Right kidney (tissue), 1 donor: ENCODE measurements around the gene TMEM38A.
"Not testable (repeated sequence)": the region's sequence is repeated elsewhere in the genome, so short reads cannot be mapped to it uniquely, and the experiment has no call there.

Experiments used
- DNase-seq: peaks from one replicate; pipeline ENCODE4 v3.0.0-alpha.2; 2016

The TMEM38A gene

GRCh38 chr19:16631465-16631864, 29.5 kb upstream of the TMEM38A start:
- no peak for DNase-seq

GRCh38 chr19:16637535-16637934, 23.4 kb upstream of the TMEM38A start:
- DNase-seq, result no peak

GRCh38 chr19:16638666-16639065, 22.3 kb upstream of the TMEM38A start:
- no peak for DNase-seq

GRCh38 chr19:16640951-16641350, 20.0 kb upstream of the TMEM38A start:
- DNase-seq, result no peak

- DNase-seq, result no peak
These were observed 19.2 kb upstream of the TMEM38A start for GRCh38 chr19:16641695-16642094.

- DNase-seq, result no peak
These were observed 15.8 kb upstream of the TMEM38A start for GRCh38 chr19:16645140-16645539.

- no peak for DNase-seq
These were observed 11.2 kb upstream of the TMEM38A start for GRCh38 chr19:16649734-16650133.

GRCh38 chr19:16650821-16651220, 10.1 kb upstream of the TMEM38A start:
- DNase-seq, result no peak

GRCh38 chr19:16651421-16652188, 9.3 kb upstream of the TMEM38A start:
- not testable (repeated sequence) for DNase-seq

GRCh38 chr19:16652854-16653253, 8.1 kb upstream of the TMEM38A start:
- no peak for DNase-seq

- DNase-seq, result no peak
These were observed 6.8 kb upstream of the TMEM38A start for GRCh38 chr19:16654140-16654539.

GRCh38 chr19:16654627-16655026, 6.3 kb upstream of the TMEM38A start:
- no peak for DNase-seq

GRCh38 chr19:16655727-16656126, 5.2 kb upstream of the TMEM38A start:
- DNase-seq, result no peak

GRCh38 chr19:16657384-16657783, 3.6 kb upstream of the TMEM38A start:
- no peak for DNase-seq

GRCh38 chr19:16659464-16659831, 1.5 kb upstream of the TMEM38A start:
- DNase-seq, result no peak

GRCh38 chr19:16659832-16660708, 869 bp upstream of the TMEM38A start, which contains the start of gene SMIM7:
Gene SMIM7 (minus strand): TSS chr19:16660144. CDS start chr19:16660110, 34 bp downstream.
- DNase-seq, result peak; percentile 99

- peak; percentile 37 for DNase-seq
These were observed 618 bp downstream of the TMEM38A start for GRCh38 chr19:16661480-16662034.

- no peak for DNase-seq
These were observed 7.2 kb downstream of the TMEM38A start for GRCh38 chr19:16668176-16668575.

GRCh38 chr19:16668702-16669101, 7.8 kb downstream of the TMEM38A start:
- DNase-seq, result not testable (repeated sequence)

GRCh38 chr19:16670291-16670690, 9.4 kb downstream of the TMEM38A start:
- no peak for DNase-seq

GRCh38 chr19:16671652-16672274, 10.8 kb downstream of the TMEM38A start:
- no peak for DNase-seq

GRCh38 chr19:16673231-16673630, 12.3 kb downstream of the TMEM38A start:
- no peak for DNase-seq

- DNase-seq, result not testable (repeated sequence)
These were observed 12.9 kb downstream of the TMEM38A start for GRCh38 chr19:16673839-16674238.
